NB4 (cell line): ENCODE measurements around the gene WLS.

Experiments
- CTCF ChIP-seq: IDR thresholded peaks from one replicate; pipeline ENCODE4 v1.5.1; 2012; ENCODE audit warnings: low read depth, low read length
- MYC ChIP-seq: IDR thresholded peaks from 2 replicates; pipeline ENCODE4 v1.6.1; 2011; ENCODE audit warnings: low read depth, low read length
- POLR2A ChIP-seq: IDR thresholded peaks from 2 replicates; pipeline ENCODE4 v1.6.1; 2011; ENCODE audit warnings: mild to moderate bottlenecking; ENCODE audit not compliant: insufficient read length; ENCODE audit errors: extremely low read depth

GRCh38 chr1:68218490-68218889 is 13.8 kb downstream of the WLS start:
- no peak for TF ChIP-seq POLR2A
- TF ChIP-seq CTCF, result no peak
- no peak for TF ChIP-seq MYC
